HT1080 (cell line): ENCODE results near the gene SEPTIN10. TPM values are rescaled to one million over a fixed set of nuclear protein-coding genes. Genes with fewer than 3 reads are reported as not detected.
"Not testable (repeated sequence)": the region's sequence is repeated elsewhere in the genome, so short reads cannot be mapped to it uniquely, and the experiment has no call there.

Experiments
- DNase-seq: peaks from one replicate; pipeline ENCODE4 v3.0.0-alpha.2; 2015; ENCODE audit warnings: low read depth
- total RNA-seq: library from RNA; depleted of rRNA; stranded (reverse); fragments of >200 nt; shearing (Covaris generic); gene quantifications from 2 replicates; pipeline ENCODE4 v1.2.3, GENCODE V29; 2014

The SEPTIN10 gene
- total RNA-seq, 1 experiment from 2014 or later, result 45.2 TPM

DNA sequence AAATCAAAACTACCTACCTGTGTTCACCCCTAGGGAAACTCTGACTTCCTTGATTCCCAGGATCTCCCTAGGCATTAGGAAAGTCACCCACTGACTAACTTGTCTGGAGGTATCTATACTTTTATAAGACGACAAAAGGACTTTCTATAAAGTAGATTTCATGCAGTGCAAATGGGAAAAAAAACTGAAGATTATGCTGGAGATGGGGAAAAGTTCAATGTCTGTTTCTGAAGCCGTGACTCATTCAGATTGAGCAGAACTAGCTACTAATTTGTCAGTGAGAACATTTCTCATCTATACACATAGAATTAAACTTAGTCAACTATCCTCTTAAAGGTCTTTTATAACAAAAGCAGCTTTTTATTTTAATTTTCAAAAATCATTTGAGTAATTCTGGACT lies 6.0 kb downstream of the SEPTIN10 start:
- peak; percentile 43 for DNase-seq

DNA sequence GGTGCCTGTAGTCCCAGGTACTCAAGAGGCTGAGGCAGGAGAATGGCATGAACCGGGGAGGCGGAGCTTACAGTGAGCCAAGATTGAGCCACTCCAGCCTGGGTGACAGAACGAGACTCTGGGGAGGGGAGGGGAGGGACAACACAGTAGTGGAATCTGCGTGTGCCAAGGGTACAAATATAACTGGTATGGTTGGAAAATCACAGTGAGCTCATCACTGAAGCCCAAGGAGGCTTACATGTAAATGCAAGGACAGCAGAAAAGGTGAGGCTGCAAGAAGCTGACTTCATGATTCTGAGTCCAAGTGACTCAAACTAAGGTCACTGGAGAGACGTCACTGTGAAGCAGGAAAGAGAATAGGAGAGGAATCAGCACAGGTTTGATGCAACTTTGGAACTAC lies 9.2 kb downstream of the SEPTIN10 start:
- peak; percentile 86 for DNase-seq

DNA sequence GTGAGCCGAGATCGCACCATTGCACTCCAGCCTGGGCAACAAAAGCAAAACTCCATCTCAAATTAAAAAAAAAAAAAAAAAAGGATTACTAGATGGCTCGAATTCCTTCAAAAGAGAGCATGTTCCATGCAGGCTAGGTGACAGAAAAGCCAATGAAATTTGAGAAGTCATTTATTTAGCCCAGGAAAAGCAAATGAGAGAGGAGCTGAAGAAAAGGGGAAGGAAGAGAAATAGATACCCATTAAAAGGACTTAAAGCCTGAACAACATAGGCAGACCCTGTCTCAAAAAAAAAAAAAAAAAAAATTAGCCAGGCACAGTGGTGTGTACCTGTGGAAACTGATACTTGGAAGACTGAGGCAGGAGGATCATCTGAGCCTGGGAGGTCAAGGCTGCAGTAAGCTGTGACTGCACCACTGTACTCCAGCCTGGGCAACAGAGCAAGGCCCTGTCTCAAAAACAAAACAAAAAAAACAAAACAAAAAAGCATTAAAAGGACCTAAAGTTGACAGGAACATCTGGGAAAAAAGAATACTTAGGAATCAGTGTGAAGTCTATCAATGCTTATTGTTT lies 11.1 kb downstream of the SEPTIN10 start:
- DNase-seq, result no peak

DNA sequence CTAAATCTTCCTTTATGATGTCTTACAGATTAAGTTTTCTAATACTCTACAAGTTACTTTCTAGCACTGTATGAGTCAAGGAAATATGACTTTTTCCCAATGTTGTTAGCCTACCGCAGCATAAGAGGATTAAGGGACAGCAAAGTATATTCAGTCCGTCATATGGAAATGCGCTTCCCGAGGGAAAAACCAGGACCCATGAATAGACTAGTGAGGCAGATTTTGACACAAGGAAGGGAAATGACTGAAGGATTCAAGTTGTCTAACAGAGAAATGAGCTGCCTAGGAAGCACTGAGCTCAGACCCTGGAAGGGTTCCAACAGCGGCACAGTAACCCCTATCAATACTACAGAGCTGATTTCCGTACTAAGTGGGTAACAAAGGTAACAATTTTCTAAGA lies 12.0 kb downstream of the SEPTIN10 start:
- DNase-seq, result no peak

DNA sequence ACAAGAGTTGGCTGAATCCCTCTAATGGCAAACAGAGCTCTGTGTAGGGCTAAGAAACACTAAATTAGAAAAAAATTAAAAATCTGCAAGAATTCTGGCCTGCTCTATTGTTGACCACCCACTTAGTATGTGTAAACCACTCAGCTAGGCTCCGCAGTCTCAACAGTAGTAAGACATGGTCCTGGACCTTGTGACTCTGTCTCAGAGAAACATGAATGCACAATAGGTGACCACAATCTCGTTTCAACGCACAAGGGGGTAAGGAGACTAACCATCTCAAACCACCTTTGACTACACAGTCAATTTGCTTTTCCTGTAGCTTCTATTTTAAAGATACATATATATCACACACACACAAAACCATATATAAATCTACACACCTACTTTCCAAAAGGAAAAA lies 16.5 kb downstream of the SEPTIN10 start:
- DNase-seq, result no peak

DNA sequence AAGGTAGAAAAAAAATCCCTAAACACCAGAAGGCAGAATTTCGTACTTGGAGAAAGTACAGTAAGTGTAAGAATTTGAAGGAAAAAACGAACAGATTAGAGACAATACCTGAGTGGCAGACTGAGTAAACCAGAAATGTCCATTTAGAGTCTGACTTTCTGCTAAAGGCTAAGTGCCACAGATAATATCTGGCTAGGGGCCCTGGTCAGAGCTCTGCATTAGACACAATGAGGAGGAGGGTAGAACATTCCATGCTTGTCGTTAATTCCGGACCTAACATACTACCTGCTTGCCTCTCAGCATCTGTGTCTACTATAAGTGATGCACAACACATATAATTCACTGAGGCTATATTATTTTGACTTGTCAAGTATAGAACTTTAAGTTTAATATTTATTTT lies 18.1 kb downstream of the SEPTIN10 start:
- DNase-seq, result no peak

DNA sequence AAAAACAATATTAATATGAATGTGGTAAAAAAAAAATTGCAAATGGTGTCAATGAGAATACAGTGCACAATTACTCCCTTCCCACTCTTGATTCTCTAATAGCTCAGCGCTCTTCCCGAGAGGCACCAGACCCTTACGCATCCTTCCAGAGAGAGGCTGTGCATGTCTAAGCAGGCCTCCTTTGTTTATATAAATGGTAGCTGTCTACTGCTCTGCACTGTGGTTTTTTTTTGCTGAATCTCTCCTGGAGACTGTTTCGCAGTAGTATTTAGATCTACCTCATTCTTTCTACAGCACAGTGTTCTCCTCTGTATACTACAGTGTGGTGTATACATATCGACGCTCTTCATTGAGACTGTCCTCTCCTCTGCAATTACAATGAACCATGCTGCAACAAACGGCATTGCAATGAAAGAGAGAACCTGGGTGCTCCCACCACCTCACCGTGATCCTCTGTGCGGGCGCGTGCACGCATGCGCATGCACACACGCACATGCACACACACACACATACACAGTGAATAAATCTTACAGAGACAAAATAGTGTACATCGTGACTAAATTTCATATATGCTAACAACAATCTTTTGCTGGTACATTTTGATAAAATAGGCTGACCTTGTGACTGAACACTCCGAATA lies 19.4 kb downstream of the SEPTIN10 start:
- DNase-seq, result no peak

DNA sequence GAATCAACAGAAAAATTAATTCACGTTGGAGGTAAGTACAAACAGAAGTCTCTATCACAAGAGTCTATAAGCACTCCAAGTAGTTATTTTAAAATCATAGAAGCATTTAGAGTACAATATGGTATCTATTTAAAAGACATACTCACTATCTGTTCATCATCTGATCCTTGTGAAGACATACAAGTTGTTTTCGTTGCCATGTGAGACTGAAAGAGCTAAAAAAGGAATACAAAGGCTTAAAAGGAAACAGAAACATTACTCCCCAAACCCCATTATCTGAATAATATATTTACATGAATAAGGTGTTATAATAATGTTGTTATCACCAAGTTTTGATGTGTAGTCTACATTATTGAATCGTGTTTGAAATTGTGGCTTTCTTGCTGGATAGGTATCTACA lies 20.9 kb downstream of the SEPTIN10 start:
- DNase-seq, result no peak

DNA sequence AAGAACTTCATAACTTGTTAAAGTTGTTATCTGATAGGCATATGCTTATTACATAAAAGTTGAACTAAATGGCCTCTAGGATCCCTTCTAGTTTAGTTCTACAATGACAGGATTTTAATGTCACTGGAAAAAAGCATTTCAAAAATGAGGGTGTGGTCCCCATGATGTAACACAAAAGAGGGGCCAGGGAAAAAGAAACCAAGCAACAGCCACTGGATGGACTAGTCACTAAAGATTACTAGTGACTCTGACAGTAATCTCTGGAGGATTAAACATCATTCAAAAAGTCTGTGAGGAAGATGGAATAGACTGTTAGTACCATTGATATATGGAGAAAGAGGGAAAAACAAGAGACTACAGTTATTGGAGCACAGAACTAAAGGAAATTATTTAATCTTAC lies 22.6 kb downstream of the SEPTIN10 start:
- no peak for DNase-seq

DNA sequence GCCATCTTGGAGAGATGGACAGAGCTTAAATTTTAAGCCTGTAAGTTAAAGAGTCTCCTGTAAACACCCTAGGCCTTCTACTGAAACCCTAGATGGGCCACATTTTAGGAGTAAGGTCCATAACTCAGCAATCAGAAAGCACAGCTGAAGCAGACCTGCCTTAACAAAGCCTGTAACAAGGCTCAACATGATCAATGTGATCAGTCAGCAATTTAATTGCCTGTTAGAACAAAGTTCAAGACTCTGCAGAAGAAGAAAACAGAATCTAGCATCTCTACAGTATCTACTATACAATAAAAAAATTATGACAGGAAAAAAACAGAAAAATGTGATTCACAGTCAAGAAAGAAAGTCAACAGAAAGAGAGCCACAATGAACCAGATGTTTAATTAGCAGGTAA lies 27.1 kb downstream of the SEPTIN10 start:
- no peak for DNase-seq

DNA sequence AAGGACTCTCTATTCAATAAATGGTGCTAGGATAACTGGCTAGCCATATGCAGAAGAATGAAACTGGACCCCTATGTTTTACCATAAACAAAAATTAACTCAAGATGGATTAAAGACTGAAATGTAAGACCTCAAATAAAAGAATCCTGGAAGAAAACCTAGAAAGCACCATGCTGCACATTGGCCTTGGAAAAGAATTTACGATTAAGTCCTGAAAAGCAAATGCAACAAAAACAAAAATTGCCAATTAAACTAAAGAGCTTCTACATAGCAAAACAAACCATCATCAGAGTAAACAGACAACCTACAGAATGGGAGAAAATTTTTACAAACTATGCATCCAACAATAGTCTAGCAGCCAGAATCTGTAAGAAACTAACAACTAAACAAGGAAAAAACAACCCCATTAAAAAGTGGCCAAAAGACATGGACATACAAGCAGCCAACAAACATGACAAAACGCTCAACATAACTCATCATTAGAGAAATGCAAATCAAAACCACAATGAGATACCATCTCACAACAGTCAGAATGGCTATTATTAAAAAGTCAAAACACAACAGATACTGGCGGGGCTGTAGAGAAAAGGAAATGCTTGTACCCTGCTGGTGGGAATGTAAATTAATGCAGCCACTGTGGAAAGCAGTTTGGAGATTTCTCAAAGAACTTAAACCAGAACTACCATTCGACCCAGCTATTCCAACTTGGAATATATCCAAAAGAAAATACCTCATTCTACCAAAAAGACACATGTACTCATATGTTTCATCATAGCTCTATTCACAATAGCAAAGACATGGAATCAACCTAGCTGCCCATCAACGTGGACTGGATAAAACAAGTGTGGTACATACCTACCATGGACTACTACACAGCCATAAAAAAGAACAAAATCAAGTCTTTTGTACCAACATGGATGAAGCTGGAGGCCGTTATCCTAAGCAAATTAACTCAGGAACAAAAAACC lies 30.6 kb downstream of the SEPTIN10 start:
- no peak for DNase-seq

DNA sequence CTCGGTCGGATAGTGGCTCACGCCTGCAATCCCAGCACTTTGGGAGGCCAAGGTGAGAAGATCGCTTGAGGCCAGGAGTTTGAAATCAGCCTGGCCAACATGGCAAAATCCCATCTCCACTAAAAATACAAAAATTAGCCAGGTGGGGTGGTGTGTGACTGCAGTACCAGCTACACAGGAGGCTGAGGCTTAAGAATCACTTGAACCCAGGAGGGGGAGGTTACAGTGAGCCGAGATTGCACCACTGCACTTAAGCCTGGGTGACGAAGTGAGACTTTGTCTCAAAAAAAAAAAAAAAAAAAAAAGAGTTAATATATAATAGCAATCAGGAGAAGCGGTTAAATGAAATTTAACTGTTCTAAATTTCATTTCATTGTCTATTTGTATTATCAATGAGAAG lies 36.1 kb downstream of the SEPTIN10 start:
- not testable (repeated sequence) for DNase-seq

DNA sequence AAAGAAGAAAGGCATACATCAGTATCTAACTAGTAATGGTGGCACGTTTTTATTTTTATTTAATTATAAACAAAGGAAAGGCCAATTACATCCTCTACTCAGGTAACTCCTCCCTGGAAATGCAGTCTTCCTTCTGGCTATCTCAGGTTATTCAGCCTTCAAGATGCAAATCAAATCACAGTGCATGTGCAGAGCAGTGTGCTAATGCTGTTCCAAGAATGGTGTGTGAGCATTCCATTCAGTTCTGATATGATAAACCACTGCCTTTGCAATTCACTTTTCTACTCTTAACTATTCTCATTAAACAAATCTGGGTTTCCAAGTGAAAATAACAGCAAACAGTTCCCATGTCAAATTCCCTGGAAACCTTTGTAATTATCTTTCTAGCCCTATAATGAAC lies 38.4 kb downstream of the SEPTIN10 start:
- no peak for DNase-seq

DNA sequence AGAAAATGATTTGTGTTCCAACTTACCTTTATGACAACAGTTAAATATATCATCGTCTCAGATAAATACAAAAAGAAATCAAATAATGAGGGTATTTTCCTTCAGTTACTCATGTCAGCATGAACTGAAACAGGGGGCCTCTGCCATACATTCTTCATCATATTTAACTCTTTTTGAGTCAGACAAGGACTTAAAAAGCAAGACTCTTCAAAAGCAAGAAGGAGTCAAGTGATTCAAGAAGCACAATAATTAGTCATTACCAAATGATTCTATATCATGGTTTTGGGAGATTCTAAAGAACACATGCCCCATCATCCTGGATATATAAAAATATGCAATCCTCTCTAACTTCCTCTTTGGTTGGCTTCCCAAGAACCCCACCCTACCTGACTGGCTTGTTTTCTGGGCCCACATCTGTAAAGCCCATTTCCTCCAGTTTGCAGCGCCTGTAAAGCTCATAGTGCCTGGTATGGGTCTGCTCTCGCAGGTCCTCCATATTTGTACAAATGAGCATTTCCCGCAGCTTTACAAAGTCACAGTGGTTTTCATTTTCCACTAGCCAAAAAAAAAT lies 49.7 kb downstream of the SEPTIN10 start:
- no peak for DNase-seq

DNA sequence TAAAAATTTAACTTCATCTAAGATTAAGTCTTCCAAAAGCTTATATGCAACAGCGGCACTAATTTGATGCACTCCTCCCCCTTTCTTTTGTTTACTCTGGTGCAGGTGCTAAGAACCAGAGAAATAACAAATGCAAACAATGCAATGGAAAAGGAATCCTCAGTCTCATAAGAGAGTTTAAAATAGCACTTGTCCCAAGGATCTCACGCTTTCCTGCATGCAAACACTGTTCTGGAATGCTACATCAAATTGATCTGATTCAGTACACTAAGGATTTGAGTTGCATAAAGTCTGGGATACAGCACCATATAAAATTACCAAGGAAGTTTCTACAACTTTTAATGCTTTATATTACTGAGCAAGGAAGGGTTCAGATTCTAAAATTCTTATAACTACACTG lies 50.5 kb downstream of the SEPTIN10 start:
- no peak for DNase-seq

DNA sequence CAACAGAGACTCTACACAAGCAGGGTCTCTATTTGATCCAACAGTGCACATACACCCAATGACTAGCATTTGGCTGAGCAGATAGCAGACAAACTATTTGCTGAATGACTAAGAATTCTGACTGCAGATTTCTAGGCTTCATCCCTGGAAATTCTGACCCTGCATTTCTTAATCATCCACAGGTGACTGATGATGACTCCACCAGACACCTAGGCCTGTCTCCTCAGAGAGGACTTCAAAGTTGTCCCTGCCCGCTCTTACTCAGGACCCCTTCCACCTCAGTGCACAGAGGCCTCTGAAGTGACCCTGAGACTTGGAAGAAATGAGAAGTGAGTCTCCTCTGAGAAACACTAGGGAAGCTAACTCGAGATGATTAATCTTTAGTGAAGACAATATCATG lies 51.3 kb downstream of the SEPTIN10 start:
- DNase-seq, result peak; percentile 50

DNA sequence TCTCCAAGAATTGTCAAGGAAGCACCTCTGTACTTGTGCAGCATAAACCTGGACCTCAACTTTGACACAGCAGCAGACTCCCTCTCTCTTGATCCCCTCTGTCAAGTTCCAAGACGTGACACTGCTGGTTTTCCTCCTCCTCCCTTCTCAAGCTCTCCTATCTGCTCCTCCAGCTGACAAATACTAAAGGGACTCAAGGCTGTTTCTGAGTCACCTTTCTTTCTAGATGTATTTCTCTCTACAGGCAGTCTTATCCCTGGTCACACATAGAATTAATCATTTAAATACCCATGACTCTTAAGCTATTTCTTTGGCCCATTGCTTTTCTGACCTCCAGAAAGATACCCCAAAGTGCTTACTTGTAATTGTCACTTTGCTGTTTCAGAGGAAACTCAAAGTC lies 53.5 kb downstream of the SEPTIN10 start:
- DNase-seq, result peak; percentile 47

DNA sequence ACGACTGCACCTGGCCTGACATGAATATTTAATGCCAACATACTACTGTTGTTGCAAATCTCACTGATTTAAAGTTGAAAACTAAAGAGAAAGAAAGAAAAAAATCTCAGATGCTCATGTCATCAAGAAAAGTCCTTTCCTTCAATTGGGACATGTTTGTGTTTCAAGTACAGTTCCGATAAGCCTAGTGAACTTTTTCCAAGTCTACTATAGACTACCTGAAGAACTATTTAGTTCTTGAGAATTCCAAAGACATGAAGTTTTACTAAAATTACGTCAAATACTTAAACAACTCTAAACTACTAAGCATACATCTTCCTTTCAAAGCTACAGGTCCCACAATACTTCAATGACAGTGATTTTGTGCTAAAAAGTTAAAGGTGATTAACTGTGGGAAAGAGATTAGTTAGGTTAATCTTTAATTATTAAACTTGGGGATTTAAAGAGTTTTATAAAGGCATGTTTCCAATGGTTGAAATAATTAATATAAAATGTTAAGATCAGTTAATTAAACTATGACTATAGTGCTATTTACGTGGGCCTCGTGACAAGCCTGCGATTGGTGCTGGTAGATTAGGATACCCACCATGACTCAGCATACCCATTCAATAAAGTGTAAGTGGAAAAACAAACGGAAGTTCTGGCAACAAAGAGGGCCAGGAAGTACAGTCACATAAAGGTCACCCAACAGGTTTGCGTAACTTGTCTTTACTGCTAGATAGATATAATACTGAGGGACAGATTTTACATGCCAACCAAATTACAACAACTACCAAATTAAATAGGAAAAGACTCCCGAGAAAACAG lies 55.5 kb downstream of the SEPTIN10 start:
- DNase-seq, result peak; percentile 91

DNA sequence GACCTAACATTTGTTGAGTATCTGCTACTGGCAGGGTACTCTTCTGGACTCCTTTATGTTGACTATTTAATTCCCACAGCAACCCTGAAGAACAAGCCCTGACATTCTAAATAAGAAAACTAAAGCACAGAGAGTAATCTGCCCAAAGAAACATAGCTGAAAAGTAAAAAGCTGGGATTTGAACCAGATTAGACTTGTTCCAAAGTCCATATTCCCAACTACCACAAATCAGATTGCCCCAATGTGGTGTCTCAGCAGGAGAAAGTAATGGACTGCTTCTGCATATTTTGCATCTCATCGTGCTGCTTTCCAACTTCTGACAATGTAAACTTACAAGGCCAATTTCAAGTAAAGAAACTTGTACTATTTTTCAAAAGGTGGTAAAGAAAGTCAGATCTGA lies 56.5 kb downstream of the SEPTIN10 start:
- DNase-seq, result no peak

DNA sequence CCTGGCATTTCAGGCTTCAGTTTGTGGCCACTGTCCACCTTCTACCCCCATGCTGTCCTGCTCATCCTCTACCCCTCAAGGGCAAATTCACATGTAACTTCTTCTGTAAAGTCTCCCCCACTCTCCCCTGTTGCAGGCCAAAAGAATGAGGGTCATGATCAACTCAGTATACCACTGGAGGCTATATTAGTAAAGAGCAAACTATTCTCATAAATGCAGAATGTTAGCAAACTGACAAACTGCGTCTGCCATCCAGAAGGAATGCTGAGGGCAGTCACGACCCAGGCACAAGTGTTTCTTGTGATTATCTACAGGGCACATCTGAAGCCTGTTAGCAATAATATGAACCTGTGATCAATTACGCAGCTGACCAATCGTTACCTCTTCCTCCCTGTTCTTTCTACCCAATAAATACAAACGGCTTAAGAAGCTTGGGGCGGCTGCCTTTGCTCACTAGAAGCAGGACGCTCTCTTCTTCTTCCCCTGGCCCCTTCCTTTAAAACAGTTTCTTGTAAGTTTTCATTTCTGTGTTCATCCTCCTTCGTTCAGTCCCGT lies 58.3 kb downstream of the SEPTIN10 start:
- DNase-seq, result no peak

DNA sequence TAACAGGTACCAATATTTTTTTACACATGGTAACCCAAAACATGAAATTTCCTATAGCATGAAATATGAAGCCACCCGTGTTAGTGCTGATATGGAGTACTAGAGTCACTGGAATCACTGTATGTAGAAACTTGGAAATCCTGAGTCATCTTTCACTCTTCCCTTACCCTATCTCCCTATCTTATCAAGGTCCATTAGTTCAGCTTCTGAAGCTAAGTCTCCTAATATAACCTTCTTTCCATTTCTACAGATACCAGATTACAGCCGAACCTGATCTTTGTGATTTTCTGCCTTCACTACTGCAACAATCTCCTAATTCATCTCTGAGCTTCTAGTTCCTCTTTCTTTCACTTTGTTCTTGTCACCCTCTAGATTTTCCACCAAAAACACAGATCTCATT lies 59.0 kb downstream of the SEPTIN10 start:
- no peak for DNase-seq
